GM21360 (cell line): ENCODE measurements around the gene SNRPB.

ENCODE experiments used
- ATAC-seq: cut with Tn5 transposase; IDR thresholded peaks from one replicate; pipeline ENCODE4 v1.9.1; 2021; ENCODE audit warnings: mild to moderate bottlenecking, moderate library complexity; ENCODE audit not compliant: unreplicated experiment

Gene SNRPB

GRCh38 chr20:2475850-2476741 is 5.5 kb upstream of the SNRPB start:
- no peak for ATAC-seq

- no peak for ATAC-seq
Measured at GRCh38 chr20:2473516-2473915, 2.9 kb upstream of the SNRPB start.

- peak; percentile 23 for ATAC-seq
Measured at GRCh38 chr20:2469991-2470422, 582 bp downstream of the SNRPB start.

GRCh38 chr20:2468581-2469407 is 1.8 kb downstream of the SNRPB start:
- no peak for ATAC-seq

GRCh38 chr20:2467412-2467811 is 3.2 kb downstream of the SNRPB start:
- ATAC-seq, result no peak

GRCh38 chr20:2465100-2465499 is 5.5 kb downstream of the SNRPB start:
- no peak for ATAC-seq

- no peak for ATAC-seq
Measured at GRCh38 chr20:2463616-2464365, 6.8 kb downstream of the SNRPB start.

GRCh38 chr20:2462484-2462883 is 8.1 kb downstream of the SNRPB start:
- ATAC-seq, result no peak

- ATAC-seq, result no peak
Measured at GRCh38 chr20:2460752-2461424, 9.7 kb downstream of the SNRPB start.

- no peak for ATAC-seq
Measured at GRCh38 chr20:2459981-2460751, 10.4 kb downstream of the SNRPB start.

GRCh38 chr20:2458919-2459499 is 11.6 kb downstream of the SNRPB start:
- no peak for ATAC-seq

- ATAC-seq, result no peak
Measured at GRCh38 chr20:2455771-2456497, 14.7 kb downstream of the SNRPB start.

GRCh38 chr20:2453792-2454191 is 16.8 kb downstream of the SNRPB start:
- no peak for ATAC-seq

- no peak for ATAC-seq
Measured at GRCh38 chr20:2451939-2452732, 18.5 kb downstream of the SNRPB start.

- no peak for ATAC-seq
Measured at GRCh38 chr20:2451422-2451821, 19.2 kb downstream of the SNRPB start.

- no peak for ATAC-seq
Measured at GRCh38 chr20:2449386-2449785, 21.2 kb downstream of the SNRPB start.

GRCh38 chr20:2446845-2447244 is 23.7 kb downstream of the SNRPB start:
- ATAC-seq, result no peak

GRCh38 chr20:2431185-2431584 is 39.4 kb downstream of the SNRPB start:
- ATAC-seq, result no peak
